Smooth muscle cell (in vitro differentiated cells): Measurements from ENCODE around the gene D2HGDH. TPM values are rescaled to one million over a fixed set of nuclear protein-coding genes. Genes with fewer than 3 reads are reported as not detected.

Source experiments
- DNase-seq: peaks from one replicate; lab custom pipeline; 2025; ENCODE audit not compliant: unreplicated experiment; lab: John Stamatoyannopoulos, UW
- H2AFZ ChIP-seq: fragments of 200-600 bp; sonication (generic); 2 replicates; pipeline ENCODE4 v1.6.0; 2016; ENCODE audit warnings: antibody characterized with exemption, low read depth, mild to moderate bottlenecking
- H3F3A ChIP-seq: fragments of 200-600 bp; sonication (generic); 2 replicates; pipeline ENCODE4 v1.6.0; 2017; ENCODE audit warnings: antibody characterized with exemption, low read depth
- H3K27ac ChIP-seq: fragments of 200-600 bp; sonication (generic); 2 replicates; pipeline ENCODE4 v1.5.1; 2016; ENCODE audit warnings: low read depth, mild to moderate bottlenecking
- H3K27me3 ChIP-seq: fragments of 200-600 bp; sonication (generic); 2 replicates; pipeline ENCODE4 v1.6.1; 2016; ENCODE audit warnings: low read depth, mild to moderate bottlenecking
- H3K36me3 ChIP-seq: fragments of 200-600 bp; sonication (generic); 2 replicates; pipeline ENCODE4 v1.5.1; 2016; ENCODE audit warnings: low read depth
- H3K4me1 ChIP-seq: fragments of 200-600 bp; sonication (generic); 2 replicates; pipeline ENCODE4 v1.5.1; 2016; ENCODE audit warnings: low read depth
- H3K4me2 ChIP-seq: fragments of 200-600 bp; sonication (generic); 2 replicates; pipeline ENCODE4 v1.6.0; 2016; ENCODE audit warnings: mild to moderate bottlenecking
- H3K4me3 ChIP-seq: fragments of 200-600 bp; sonication (generic); 2 replicates; pipeline ENCODE4 v1.5.1; 2016; ENCODE audit warnings: mild to moderate bottlenecking
- H3K79me2 ChIP-seq: fragments of 200-600 bp; sonication (generic); 2 replicates; pipeline ENCODE4 v1.6.0; 2016; ENCODE audit warnings: low read depth, mild to moderate bottlenecking
- H3K9ac ChIP-seq: fragments of 200-600 bp; sonication (generic); 2 replicates; pipeline ENCODE4 v1.6.0; 2016; ENCODE audit warnings: low read depth
- H3K9me3 ChIP-seq: fragments of 200-600 bp; sonication (generic); replicated peaks from 2 replicates; pipeline ENCODE4 v1.5.1; 2016; ENCODE audit warnings: low read depth
- H4K20me1 ChIP-seq: fragments of 200-600 bp; sonication (generic); 2 replicates; pipeline ENCODE4 v1.6.0; 2016; ENCODE audit warnings: low read depth
- CTCF ChIP-seq: fragments of 200-600 bp; sonication (generic); IDR thresholded peaks from 2 replicates; pipeline ENCODE4 v1.5.1; 2017; ENCODE audit warnings: borderline replicate concordance, mild to moderate bottlenecking, antibody characterized with exemption; ENCODE audit not compliant: insufficient read depth, poor library complexity, severe bottlenecking
- WGBS: methylation state at CpG from one replicate; pipeline ENCODE4 v1.1.7; 2016; ENCODE audit warnings: low lambda C conversion rate; 5-methylcytosine and 5-hydroxymethylcytosine counted together
- polyA plus RNA-seq: library from polyadenylated mRNA; unstranded; fragments of >200 nt; fragmentation: Nextera tagmentation; extraction: Ambion mirVana; gene quantifications from 2 replicates; pipeline ENCODE4 v1.2.1, GENCODE V29; 2016
- total RNA-seq: library from RNA; depleted of rRNA; stranded (reverse); fragments of >200 nt; gene quantifications from 2 replicates; pipeline ENCODE4 v1.2.3, GENCODE V29; 2014

D2HGDH gene
- total and polyA plus RNA-seq, 2 experiments from 2014 or later, result 3.7 to 20.7 TPM

GRCh38 chr2:241689306-241689705, 45.1 kb upstream of the D2HGDH start:
- Histone ChIP-seq H3K4me1 (peaks cover 6% of the 10 kb centered on the region), H3K79me2 (peaks cover 23% of the 10 kb centered on the region), H3K27ac (no peak overlapping the region), H2AFZ (no peak overlapping the region), H3K4me2 (no peak overlapping the region), H4K20me1 (peaks cover 3% of the 10 kb centered on the region), H3K36me3 (no peaks in the 10 kb centered on the region), H3K9me3 (no peaks in the 10 kb centered on the region), H3F3A (no peaks in the 10 kb centered on the region), H3K9ac (no peak overlapping the region), H3K27me3 (no peaks in the 10 kb centered on the region), H3K4me3 (no peak overlapping the region)
- DNase-seq, result no peak
- 80% methylated on average over 10 of the region's 10 CpGs for WGBS
- TF ChIP-seq CTCF, result no peak

- Histone ChIP-seq H3K79me2 (peaks cover 20% of the 10 kb centered on the region), H3K9ac (no peak overlapping the region), H3K27ac (no peak overlapping the region), H4K20me1 (peaks cover 3% of the 10 kb centered on the region), H3F3A (no peaks in the 10 kb centered on the region), H3K9me3 (no peaks in the 10 kb centered on the region), H2AFZ (no peak overlapping the region), H3K4me3 (no peak overlapping the region), H3K36me3 (no peaks in the 10 kb centered on the region), H3K27me3 (no peaks in the 10 kb centered on the region), H3K4me2 (no peak overlapping the region), H3K4me1 (peaks cover 6% of the 10 kb centered on the region)
- no peak for TF ChIP-seq CTCF
- DNase-seq, result no peak
- 81% methylated on average over 6 of the region's 6 CpGs for WGBS
Observed at GRCh38 chr2:241690202-241690717, 44.2 kb upstream of the D2HGDH start.

GRCh38 chr2:241692448-241692847, 42.0 kb upstream of the D2HGDH start:
- Histone ChIP-seq H3K36me3 (no peaks in the 10 kb centered on the region), H3K9me3 (no peaks in the 10 kb centered on the region), H2AFZ (no peak overlapping the region), H3K4me3 (no peak overlapping the region), H3K4me1 (peaks cover 6% of the 10 kb centered on the region), H3K9ac (no peak overlapping the region), H3K4me2 (no peak overlapping the region), H3K27ac (peak overlapping the region; percentile 24), H3K27me3 (no peaks in the 10 kb centered on the region), H3F3A (no peaks in the 10 kb centered on the region), H3K79me2 (peaks cover 9% of the 10 kb centered on the region), H4K20me1 (peaks cover 3% of the 10 kb centered on the region)
- 92% methylated on average over 6 of the region's 6 CpGs for WGBS
- DNase-seq, result no peak
- TF ChIP-seq CTCF, result no peak

- no peak overlapping the region for H2AFZ ChIP-seq
- 100% methylated on average over 4 of the region's 4 CpGs for WGBS
- H3K4me2 ChIP-seq, result no peak overlapping the region
- no peak for DNase-seq
- no peak for TF ChIP-seq CTCF
- no peaks in the 10 kb centered on the region for H3F3A ChIP-seq
- no peaks in the 10 kb centered on the region for H4K20me1 ChIP-seq
- H3K4me3 ChIP-seq, result no peak overlapping the region
- H3K27ac ChIP-seq, result no peak overlapping the region
- H3K4me1 ChIP-seq, result peaks cover 1% of the 10 kb centered on the region
- no peaks in the 10 kb centered on the region for H3K9me3 ChIP-seq
- H3K9ac ChIP-seq, result no peak overlapping the region
- H3K79me2 ChIP-seq, result no peaks in the 10 kb centered on the region
- H3K27me3 ChIP-seq, result no peaks in the 10 kb centered on the region
- H3K36me3 ChIP-seq, result no peaks in the 10 kb centered on the region
Observed at GRCh38 chr2:241695651-241696050, 38.8 kb upstream of the D2HGDH start.
